Measurements from ENCODE around the gene CORIN.

CORIN gene

DNA sequence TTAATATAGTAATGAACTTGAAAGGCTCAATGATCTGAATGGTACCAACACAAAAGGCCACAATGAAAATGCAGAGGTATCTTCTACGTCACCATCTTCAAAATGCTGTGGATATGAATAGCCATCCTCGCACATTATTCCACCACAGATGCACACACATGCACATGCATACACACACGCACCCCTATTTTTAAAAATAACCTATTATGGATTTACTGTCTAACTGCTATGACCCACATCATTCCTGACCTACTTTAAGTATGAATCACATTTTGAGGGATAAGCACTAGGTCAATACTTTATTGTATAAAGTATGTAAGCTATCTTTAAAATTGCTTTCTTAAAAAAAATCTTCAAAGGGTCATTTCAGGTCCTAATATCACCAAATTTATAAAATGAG lies 24.4 kb upstream of the CORIN start:
- no peak overlapping the region for H3K27ac ChIP-seq
- H3K4me1 ChIP-seq, result peaks cover 0 to 18% (median 4%) of the 10 kb centered on the region in 10 experiments; a peak in 10 of 20 replicates
- H3K4me2 ChIP-seq, result no peak overlapping the region
- TF ChIP-seq Cebpa-rat (IDR thresholded peaks at IDR 0.05), result no peak
- H3K9ac ChIP-seq, result no peak overlapping the region
- peaks cover 0 to 4% (median 0%) of the 10 kb centered on the region in 11 experiments; a peak in 2 of 22 replicates for H3K9me3 ChIP-seq (replicated peaks in 1 of 11)
- 0 out of 22 replicates have a peak, but pooled peaks cover 0 to 5% (median 0%) of the 10 kb centered on the region in 11 experiments for H4K20me1 ChIP-seq
- H3K36me3 ChIP-seq, result peaks cover 25 to 75% (median 47%) of the 10 kb centered on the region in 11 experiments; a peak in 20 of 22 replicates
- H3K4me3 ChIP-seq, result no peak overlapping the region
- H3K27me3 ChIP-seq, result no peaks in the 10 kb centered on the region

DNA sequence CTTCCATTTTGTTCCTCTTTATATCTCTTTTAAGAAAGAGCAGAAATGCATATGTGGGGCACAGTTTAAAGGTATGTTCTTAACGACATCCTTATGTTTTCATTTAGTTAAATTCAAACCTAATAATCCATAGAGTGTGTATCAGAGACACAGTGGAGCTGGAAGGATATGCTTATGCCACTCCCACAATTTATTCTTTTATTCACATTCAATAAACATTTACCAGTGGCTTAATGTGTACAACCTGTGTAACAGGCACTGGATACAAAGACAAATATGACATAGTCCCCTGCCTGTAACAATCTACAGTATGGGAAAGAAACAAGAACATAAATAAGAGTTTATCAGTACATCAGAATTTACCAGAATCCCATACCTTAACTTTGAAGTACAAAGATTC lies 22.4 kb upstream of the CORIN start:
- Histone ChIP-seq H3K27me3 (no peaks in the 10 kb centered on the region), H4K20me1 (0 out of 22 replicates have a peak, but pooled peaks cover 0 to 5% (median 0%) of the 10 kb centered on the region in 11 experiments), H3K27ac (no peak overlapping the region), H3K4me2 (no peak overlapping the region), H3K9ac (no peak overlapping the region), H3K36me3 (peaks cover 20 to 64% (median 30%) of the 10 kb centered on the region in 11 experiments; a peak in 20 of 22 replicates), H3K4me3 (no peak overlapping the region), H3K9me3 (replicated peaks in 1 of 11) (no peaks in the 10 kb centered on the region; a peak in 1 of 22 replicates), H3K4me1 (peaks cover 0 to 19% (median 4%) of the 10 kb centered on the region in 10 experiments; a peak in 10 of 20 replicates)
- TF ChIP-seq Cebpa-rat (IDR thresholded peaks at IDR 0.05), result no peak

DNA sequence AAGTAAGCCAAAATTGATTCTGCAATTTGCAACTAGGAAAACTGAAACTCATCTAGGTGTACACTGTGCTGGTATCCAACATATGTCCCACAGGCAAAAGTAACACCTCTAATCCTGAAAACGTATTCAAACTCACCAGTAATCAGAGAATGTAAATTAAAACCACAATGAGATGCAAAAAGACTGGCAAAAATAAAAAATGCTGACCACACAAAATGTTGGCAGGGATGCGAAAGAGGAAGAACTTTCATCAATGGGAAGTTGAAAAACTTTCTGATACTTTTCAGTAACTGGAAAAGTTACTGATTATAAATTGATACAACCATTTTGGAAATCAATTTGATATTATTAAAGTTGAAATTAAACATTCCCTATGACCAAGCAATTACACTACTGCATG lies 20.1 kb upstream of the CORIN start:
- Histone ChIP-seq H3K9me3 (replicated peaks in 1 of 11) (no peaks in the 10 kb centered on the region; a peak in 1 of 22 replicates), H3K36me3 (peaks cover 19 to 67% (median 35%) of the 10 kb centered on the region in 11 experiments; a peak in 18 of 22 replicates), H3K4me1 (peaks cover 0 to 19% (median 4%) of the 10 kb centered on the region in 10 experiments; a peak in 10 of 20 replicates), H3K4me3 (no peak overlapping the region), H3K27ac (peak overlapping the region in 1 of 11 experiments; percentile 25; a peak in 1 of 22 replicates), H3K9ac (no peak overlapping the region), H3K27me3 (no peaks in the 10 kb centered on the region), H4K20me1 (0 out of 22 replicates have a peak, but pooled peaks cover 0 to 5% (median 0%) of the 10 kb centered on the region in 11 experiments), H3K4me2 (peak overlapping the region in 5 of 11 experiments; percentile 21 to 72 (median 54); a peak in 10 of 22 replicates)
- TF ChIP-seq Cebpa-rat (IDR thresholded peaks at IDR 0.05), result no peak

DNA sequence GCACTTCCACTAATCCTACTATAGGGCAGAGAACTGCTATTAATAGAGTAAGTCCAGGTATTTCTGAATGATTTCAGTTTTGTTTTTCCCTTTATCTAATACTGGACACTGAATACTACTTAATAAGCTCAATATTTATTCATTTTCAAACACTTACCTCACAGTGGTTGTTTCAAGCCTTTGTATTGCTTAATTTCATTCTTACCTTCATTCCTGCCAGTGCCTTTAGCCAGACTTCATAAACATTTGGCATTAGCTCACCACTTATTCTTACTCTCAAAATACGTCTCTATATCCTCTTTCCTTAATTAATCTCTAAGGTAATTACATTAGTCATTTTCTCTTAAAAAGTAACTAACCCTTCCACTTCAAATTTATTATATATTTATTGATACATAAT lies 18.8 kb upstream of the CORIN start:
- Histone ChIP-seq H3K4me2 (no peak overlapping the region), H3K9me3 (replicated peaks in 1 of 11) (no peaks in the 10 kb centered on the region; a peak in 1 of 22 replicates), H4K20me1 (0 out of 22 replicates have a peak, but pooled peaks cover 0 to 5% (median 0%) of the 10 kb centered on the region in 11 experiments), H3K4me3 (no peak overlapping the region), H3K27ac (no peak overlapping the region), H3K4me1 (peaks cover 0 to 23% (median 4%) of the 10 kb centered on the region in 10 experiments; a peak in 10 of 20 replicates), H3K27me3 (no peaks in the 10 kb centered on the region), H3K9ac (no peak overlapping the region), H3K36me3 (peaks cover 12 to 68% (median 38%) of the 10 kb centered on the region in 11 experiments; a peak in 19 of 22 replicates)
- TF ChIP-seq Cebpa-rat (IDR thresholded peaks at IDR 0.05), result no peak

DNA sequence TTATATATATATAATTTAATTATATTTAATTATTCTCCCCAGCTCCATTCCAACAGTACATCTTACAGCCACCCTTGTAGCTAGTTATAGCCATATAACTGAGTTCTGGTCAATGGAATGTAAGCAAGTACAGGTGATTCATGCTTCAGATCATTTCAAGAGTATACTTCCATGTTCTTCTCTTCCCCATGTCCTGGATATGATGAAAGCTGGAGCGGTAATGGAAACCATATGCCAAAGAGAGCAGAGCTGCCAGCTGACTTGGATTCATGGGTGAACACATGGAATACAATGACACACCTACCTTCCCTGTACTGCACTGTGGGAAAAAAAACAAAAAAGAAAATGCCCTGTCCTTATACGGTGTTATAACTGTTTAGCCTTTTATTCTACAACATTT lies 17.5 kb upstream of the CORIN start:
- Histone ChIP-seq H3K9me3 (replicated peaks in 1 of 11) (no peaks in the 10 kb centered on the region; a peak in 1 of 22 replicates), H3K4me1 (peaks cover 0 to 23% (median 4%) of the 10 kb centered on the region in 10 experiments; a peak in 10 of 20 replicates), H3K4me2 (no peak overlapping the region), H3K36me3 (peaks cover 9 to 71% (median 43%) of the 10 kb centered on the region in 11 experiments; a peak in 21 of 22 replicates), H3K27ac (no peak overlapping the region), H3K27me3 (no peaks in the 10 kb centered on the region), H3K9ac (no peak overlapping the region), H4K20me1 (0 out of 22 replicates have a peak, but pooled peaks cover 0 to 5% (median 0%) of the 10 kb centered on the region in 11 experiments), H3K4me3 (no peak overlapping the region)
- no peak for TF ChIP-seq Cebpa-rat (IDR thresholded peaks at IDR 0.05)

DNA sequence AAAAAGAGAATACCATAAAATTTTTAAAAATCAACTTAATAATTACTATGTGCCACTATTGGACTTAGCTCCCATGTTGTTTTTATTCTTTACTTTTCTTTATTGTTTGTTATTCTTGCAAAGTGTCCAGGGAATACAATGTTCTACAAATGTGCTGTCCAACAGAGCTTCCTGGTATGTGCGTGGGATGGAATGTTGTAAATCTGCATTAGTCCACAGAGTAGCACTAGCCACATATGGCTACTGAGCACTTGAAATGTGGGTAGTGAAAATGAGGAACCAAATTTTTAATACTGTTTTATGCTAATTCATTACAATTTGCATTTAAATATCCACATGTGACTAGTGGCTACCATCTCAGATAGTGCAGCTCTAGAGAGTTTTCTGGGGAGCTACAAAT lies 14.3 kb upstream of the CORIN start:
- Histone ChIP-seq H4K20me1 (no peaks in the 10 kb centered on the region), H3K4me1 (peaks cover 0 to 5% (median 0%) of the 10 kb centered on the region in 10 experiments; a peak in 3 of 20 replicates), H3K9me3 (replicated peaks in 1 of 11) (no peaks in the 10 kb centered on the region; a peak in 1 of 22 replicates), H3K27me3 (no peaks in the 10 kb centered on the region), H3K27ac (no peak overlapping the region), H3K9ac (no peak overlapping the region), H3K4me2 (0 out of 22 replicates have a peak overlapping the region, but pooled peaks of 1 of the 11 experiments have one; percentile 14), H3K4me3 (no peak overlapping the region), H3K36me3 (peaks cover 19 to 75% (median 56%) of the 10 kb centered on the region in 11 experiments; a peak in 21 of 22 replicates)
- TF ChIP-seq Cebpa-rat (IDR thresholded peaks at IDR 0.05), result no peak

DNA sequence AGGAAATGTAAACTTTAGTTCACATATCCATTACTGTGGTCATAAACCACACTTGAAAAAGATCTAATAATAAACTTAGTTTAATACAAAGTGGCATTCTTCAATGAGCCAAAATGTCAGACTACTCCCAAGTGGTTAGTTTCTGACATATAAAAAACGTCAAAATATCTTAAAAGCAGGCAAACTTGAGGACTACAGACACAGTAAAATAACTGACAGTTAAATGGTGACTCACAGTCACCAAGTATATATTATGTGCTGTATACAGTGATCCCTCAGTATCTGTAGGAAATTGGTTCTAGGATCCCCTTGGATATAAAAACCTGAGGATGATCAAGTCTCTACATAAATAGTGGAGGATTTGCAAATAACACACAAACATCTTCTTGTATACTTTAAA lies 11.6 kb upstream of the CORIN start:
- H3K4me2 ChIP-seq, result no peak overlapping the region
- peaks cover 19 to 69% (median 50%) of the 10 kb centered on the region in 11 experiments; a peak in 21 of 22 replicates for H3K36me3 ChIP-seq

DNA sequence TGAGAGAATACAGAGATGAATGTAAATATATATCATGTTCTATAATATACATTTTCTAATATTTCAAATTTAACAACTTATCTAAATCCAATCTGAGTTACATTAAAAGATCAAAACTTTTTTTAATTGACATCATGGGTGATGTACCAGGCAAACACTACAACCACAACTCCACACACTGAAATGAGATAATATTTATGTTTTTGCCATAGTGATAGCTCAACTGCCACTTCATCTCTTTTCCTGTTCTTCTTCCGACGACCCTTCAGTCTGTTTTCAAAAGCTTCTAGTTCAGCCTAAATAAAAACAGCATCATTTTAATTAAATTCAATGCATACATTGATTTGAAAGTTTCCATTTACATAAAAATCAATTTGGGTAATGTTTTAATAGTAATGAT lies 10.2 kb upstream of the CORIN start:
- Histone ChIP-seq H3K27me3 (no peaks in the 10 kb centered on the region), H4K20me1 (no peaks in the 10 kb centered on the region), H3K9ac (no peak overlapping the region), H3K36me3 (peaks cover 12 to 69% (median 50%) of the 10 kb centered on the region in 11 experiments; a peak in 21 of 22 replicates), H3K27ac (no peak overlapping the region), H3K4me2 (no peak overlapping the region), H3K4me3 (no peak overlapping the region), H3K4me1 (peaks cover 0 to 11% (median 0%) of the 10 kb centered on the region in 10 experiments; a peak in 4 of 20 replicates), H3K9me3 (replicated peaks in 1 of 11) (no peaks in the 10 kb centered on the region; a peak in 1 of 22 replicates)
- TF ChIP-seq Cebpa-rat (IDR thresholded peaks at IDR 0.05), result no peak

More for the DNA sequence above, 11.6 kb upstream of the CORIN start:
- H3K27me3 ChIP-seq, result no peaks in the 10 kb centered on the region
- no peak for TF ChIP-seq Cebpa-rat (IDR thresholded peaks at IDR 0.05)
- H3K4me3 ChIP-seq, result no peak overlapping the region
- H3K9me3 ChIP-seq (replicated peaks in 1 of 11), result no peaks in the 10 kb centered on the region; a peak in 1 of 22 replicates
- H3K27ac ChIP-seq, result no peak overlapping the region
- no peak overlapping the region for H3K9ac ChIP-seq
- peaks cover 0 to 9% (median 0%) of the 10 kb centered on the region in 10 experiments; a peak in 4 of 20 replicates for H3K4me1 ChIP-seq
- H4K20me1 ChIP-seq, result no peaks in the 10 kb centered on the region

DNA sequence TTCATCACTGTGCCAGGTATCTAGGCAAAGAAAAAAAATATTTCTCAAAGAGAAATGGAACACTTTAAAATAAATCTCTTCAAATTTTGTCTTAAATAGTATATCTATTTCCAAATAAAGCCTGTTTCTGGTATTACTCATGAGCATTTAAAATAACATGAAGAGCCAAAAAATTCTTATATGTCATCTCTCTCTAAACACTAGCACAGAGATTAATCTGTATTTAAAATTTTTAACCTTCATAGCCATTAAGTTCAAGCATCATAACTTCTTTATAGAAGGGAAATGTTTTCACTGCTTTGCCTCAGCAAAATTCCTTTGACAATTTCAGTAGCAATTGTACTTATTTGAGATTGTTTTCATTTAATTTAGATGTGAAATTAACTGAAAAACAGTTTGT lies 5.1 kb upstream of the CORIN start:
- TF ChIP-seq Cebpa-rat (IDR thresholded peaks at IDR 0.05), result no peak

More for the DNA sequence above, 5.1 kb upstream of the CORIN start:
- peaks cover 6 to 12% (median 7%) of the 10 kb centered on the region in 11 experiments for H3K27me3 ChIP-seq
- no peak overlapping the region for H3K9ac ChIP-seq
- peaks cover 0 to 9% (median 0%) of the 10 kb centered on the region in 10 experiments; a peak in 3 of 20 replicates for H3K4me1 ChIP-seq
- H3K27ac ChIP-seq, result no peak overlapping the region
- H3K4me3 ChIP-seq, result no peak overlapping the region
- H3K36me3 ChIP-seq, result peaks cover under 1 to 36% (median 21%) of the 10 kb centered on the region in 11 experiments; a peak in 18 of 22 replicates
- no peak overlapping the region for H3K4me2 ChIP-seq
- H4K20me1 ChIP-seq, result peaks cover 0 to 13% (median 8%) of the 10 kb centered on the region in 11 experiments; a peak in 13 of 22 replicates
- H3K9me3 ChIP-seq (replicated peaks in 1 of 11), result no peaks in the 10 kb centered on the region; a peak in 1 of 22 replicates
